Measurements from ENCODE around the gene IER3. TPM values are rescaled to one million over a fixed set of nuclear protein-coding genes. Genes with fewer than 3 reads are reported as not detected.

The IER3 gene
- total and polyA plus RNA-seq, 2 of the 8 experiments (the other 6 are each of a cell fraction or from before 2014, with no cell fraction given): 11.9 to 26.5 TPM

DNA sequence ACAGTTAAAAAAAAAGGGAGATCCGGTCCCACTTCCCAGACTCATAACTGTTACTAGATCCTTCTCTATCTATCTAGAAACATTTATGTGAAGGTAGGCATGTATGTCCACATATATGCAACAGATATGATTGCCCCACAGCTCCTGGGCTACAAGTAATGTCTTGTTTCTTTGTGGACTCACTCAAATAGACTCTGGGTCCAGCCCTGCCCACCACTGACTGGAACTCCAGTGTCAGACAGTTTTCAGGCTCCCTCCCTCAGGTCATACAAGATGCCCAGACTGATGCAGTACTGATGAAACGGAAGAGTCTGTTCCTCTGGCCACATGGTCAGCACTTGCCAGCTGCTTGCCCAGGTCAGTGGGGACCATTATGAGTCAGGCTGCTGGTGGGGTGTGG is 30.8 kb upstream of the IER3 start (continued):
- TF ChIP-seq, protein P1, sequence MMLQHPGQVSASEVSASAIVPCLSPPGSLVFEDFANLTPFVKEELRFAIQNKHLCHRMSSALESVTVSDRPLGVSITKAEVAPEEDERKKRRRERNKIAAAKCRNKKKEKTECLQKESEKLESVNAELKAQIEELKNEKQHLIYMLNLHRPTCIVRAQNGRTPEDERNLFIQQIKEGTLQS (IDR thresholded peaks at IDR 0.05; ENCODE audit: insufficient read depth, low read depth, low read length): no peak
- TF ChIP-seq ZNF274 (IDR thresholded peaks at IDR 0.05; ENCODE audit: borderline replicate concordance, extremely low read depth, low read length) (no peak), HDAC2 (IDR thresholded peaks at IDR 0.05; ENCODE audit: borderline replicate concordance in 1 of 2, low read depth in 2 of 2, low read length in 2 of 2) (no peak), MAFK (IDR thresholded peaks at IDR 0.05; ENCODE audit: low read depth, low read length) (no peak)
- TF ChIP-seq, protein P2, sequence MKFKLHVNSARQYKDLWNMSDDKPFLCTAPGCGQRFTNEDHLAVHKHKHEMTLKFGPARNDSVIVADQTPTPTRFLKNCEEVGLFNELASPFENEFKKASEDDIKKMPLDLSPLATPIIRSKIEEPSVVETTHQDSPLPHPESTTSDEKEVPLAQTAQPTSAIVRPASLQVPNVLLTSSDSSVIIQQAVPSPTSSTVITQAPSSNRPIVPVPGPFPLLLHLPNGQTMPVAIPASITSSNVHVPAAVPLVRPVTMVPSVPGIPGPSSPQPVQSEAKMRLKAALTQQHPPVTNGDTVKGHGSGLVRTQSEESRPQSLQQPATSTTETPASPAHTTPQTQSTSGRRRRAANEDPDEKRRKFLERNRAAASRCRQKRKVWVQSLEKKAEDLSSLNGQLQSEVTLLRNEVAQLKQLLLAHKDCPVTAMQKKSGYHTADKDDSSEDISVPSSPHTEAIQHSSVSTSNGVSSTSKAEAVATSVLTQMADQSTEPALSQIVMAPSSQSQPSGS (IDR thresholded peaks at IDR 0.05; ENCODE audit: low read length): no peak
